Nucleus accumbens (tissue), 56 donors: ENCODE data around the gene PDE6H.

Experiments
- DNase-seq, 56 donors: peaks; one replicate each; lab custom pipeline; 2025; lab: John Stamatoyannopoulos, UW

Gene PDE6H

GRCh38 chr12:14972816-14973215 lies at the start of gene PDE6H:
Gene PDE6H, plus strand, starts transcription at chr12:14973042. Its CDS starts 4,971 bp downstream, at chr12:14978013.
- DNase-seq, result no peak

- DNase-seq, result no peak
Observed at GRCh38 chr12:14923944-14924343, 48.9 kb upstream of the PDE6H start.

- no peak for DNase-seq
Observed at GRCh38 chr12:14924541-14924940, 48.3 kb upstream of the PDE6H start.

GRCh38 chr12:14927267-14927666 lies 45.6 kb upstream of the PDE6H start:
- no peak for DNase-seq

- no peak for DNase-seq
Observed at GRCh38 chr12:14928931-14929330, 43.9 kb upstream of the PDE6H start.

GRCh38 chr12:14930299-14930698 lies 42.5 kb upstream of the PDE6H start:
- no peak for DNase-seq

- DNase-seq, result no peak
Observed at GRCh38 chr12:14931359-14931758, 41.5 kb upstream of the PDE6H start.

- no peak for DNase-seq
Observed at GRCh38 chr12:14931791-14932560, 40.9 kb upstream of the PDE6H start.

- no peak for DNase-seq
Observed at GRCh38 chr12:14934511-14934910, 38.3 kb upstream of the PDE6H start.

- no peak for DNase-seq
Observed at GRCh38 chr12:14935031-14935430, 37.8 kb upstream of the PDE6H start.

- no peak for DNase-seq
Observed at GRCh38 chr12:14936224-14936861, 36.5 kb upstream of the PDE6H start.

- DNase-seq, result no peak
Observed at GRCh38 chr12:14937014-14937413, 35.8 kb upstream of the PDE6H start.

- DNase-seq, result no peak
Observed at GRCh38 chr12:14937689-14938088, 35.2 kb upstream of the PDE6H start.

GRCh38 chr12:14938301-14938700 lies 34.5 kb upstream of the PDE6H start, which contains the start of gene ERP27:
Gene ERP27, minus strand, starts transcription at chr12:14938537. Its CDS starts 29 bp downstream, at chr12:14938508.
- DNase-seq, result no peak

GRCh38 chr12:14941369-14941768 lies 31.5 kb upstream of the PDE6H start:
- no peak for DNase-seq

- no peak for DNase-seq
Observed at GRCh38 chr12:14942196-14942931, 30.5 kb upstream of the PDE6H start.

- DNase-seq, result no peak
Observed at GRCh38 chr12:14946162-14946561, 26.7 kb upstream of the PDE6H start.

- no peak for DNase-seq
Observed at GRCh38 chr12:14946861-14947260, 26.0 kb upstream of the PDE6H start.

GRCh38 chr12:14948672-14949071 lies 24.2 kb upstream of the PDE6H start:
- peak in 11 of 56 donors; percentile 7 to 44 (median 29) for DNase-seq

- no peak for DNase-seq
Observed at GRCh38 chr12:14949631-14950030, 23.2 kb upstream of the PDE6H start.

- no peak for DNase-seq
Observed at GRCh38 chr12:14950421-14950820, 22.4 kb upstream of the PDE6H start.
